Islet precursor cell (in vitro differentiated cells): ENCODE measurements around the gene DHRS2.
"Not testable (repeated sequence)": the region's sequence is repeated elsewhere in the genome, so short reads cannot be mapped to it uniquely, and the experiment has no call there.

ENCODE experiments used
- DNase-seq: peaks from one replicate; pipeline ENCODE4 v3.0.0-alpha.2; 2018

DHRS2 gene

GRCh38 chr14:23650506-23650905, 14.3 kb downstream of the DHRS2 start:
- DNase-seq, result no peak

- peak; percentile 78 for DNase-seq
These were observed 16.9 kb downstream of the DHRS2 start for GRCh38 chr14:23653051-23653450.

- peak; percentile 11 for DNase-seq
These were observed 18.1 kb downstream of the DHRS2 start for GRCh38 chr14:23654231-23654630.

GRCh38 chr14:23657959-23658470, 21.9 kb downstream of the DHRS2 start:
- DNase-seq, result peak; percentile 53

- DNase-seq, result peak; percentile 25
These were observed 24.4 kb downstream of the DHRS2 start for GRCh38 chr14:23660290-23661226.

- peak; percentile 12 for DNase-seq
These were observed 25.4 kb downstream of the DHRS2 start for GRCh38 chr14:23661542-23661941.

GRCh38 chr14:23663127-23663526, 27.0 kb downstream of the DHRS2 start:
- DNase-seq, result peak; percentile 9

- peak; percentile 27 for DNase-seq
These were observed 27.5 kb downstream of the DHRS2 start for GRCh38 chr14:23663711-23664110.

- no peak for DNase-seq
These were observed 28.2 kb downstream of the DHRS2 start for GRCh38 chr14:23664207-23664885.

- no peak for DNase-seq
These were observed 29.3 kb downstream of the DHRS2 start for GRCh38 chr14:23665302-23666016.

- no peak for DNase-seq
These were observed 31.0 kb downstream of the DHRS2 start for GRCh38 chr14:23667134-23667533.

GRCh38 chr14:23669441-23669840, 33.3 kb downstream of the DHRS2 start:
- no peak for DNase-seq

- DNase-seq, result no peak
These were observed 34.3 kb downstream of the DHRS2 start for GRCh38 chr14:23670481-23670880.

GRCh38 chr14:23672200-23672599, 36.0 kb downstream of the DHRS2 start:
- DNase-seq, result no peak

GRCh38 chr14:23675337-23675736, 39.2 kb downstream of the DHRS2 start:
- DNase-seq, result no peak

- DNase-seq, result no peak
These were observed 39.7 kb downstream of the DHRS2 start for GRCh38 chr14:23675906-23676305.

GRCh38 chr14:23681337-23681736, 45.2 kb downstream of the DHRS2 start:
- no peak for DNase-seq

GRCh38 chr14:23689709-23690514, 53.7 kb downstream of the DHRS2 start:
- not testable (repeated sequence) for DNase-seq

GRCh38 chr14:23692416-23692815, 56.3 kb downstream of the DHRS2 start:
- DNase-seq, result no peak

GRCh38 chr14:23693252-23693775, 57.1 kb downstream of the DHRS2 start:
- DNase-seq, result no peak

- DNase-seq, result peak; percentile 91
These were observed 58.2 kb downstream of the DHRS2 start for GRCh38 chr14:23694085-23694948.
